Islet precursor cell (in vitro differentiated cells): Measurements from ENCODE around the gene KANSL1L.
A peak's percentile ranks its signal among the peaks of the same experiment; 100 is the strongest.
"Not testable (repeated sequence)": the region's sequence is repeated elsewhere in the genome, so short reads cannot be mapped to it uniquely, and the experiment has no call there.

Source experiments
- DNase-seq: peaks from one replicate; pipeline ENCODE4 v3.0.0-alpha.2; 2018

KANSL1L gene

GRCh38 chr2:210177769-210178168 lies 6.6 kb upstream of the KANSL1L start:
- DNase-seq = peak; percentile 41

GRCh38 chr2:210177115-210177514 lies 5.9 kb upstream of the KANSL1L start:
- not testable (repeated sequence) for DNase-seq

GRCh38 chr2:210174086-210174485 lies 2.9 kb upstream of the KANSL1L start:
- no peak for DNase-seq

DNA sequence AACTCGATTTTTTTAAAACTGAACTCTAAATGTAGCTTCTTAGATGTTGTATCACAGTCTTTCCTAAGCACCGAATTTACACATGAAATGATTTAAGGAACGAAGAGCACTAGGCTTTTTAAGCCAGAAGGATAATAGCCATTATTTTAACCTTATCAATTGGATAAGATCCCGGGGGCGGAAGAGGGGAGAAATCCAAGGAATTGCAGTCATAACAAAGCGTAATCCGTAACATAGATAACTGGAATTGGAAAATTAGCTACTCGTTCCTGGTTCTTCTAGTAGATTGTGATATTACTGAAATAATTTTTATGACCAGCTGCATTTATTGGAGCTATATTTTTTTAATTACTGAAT lies 988 bp upstream of the KANSL1L start:
- DNase-seq = no peak

DNA sequence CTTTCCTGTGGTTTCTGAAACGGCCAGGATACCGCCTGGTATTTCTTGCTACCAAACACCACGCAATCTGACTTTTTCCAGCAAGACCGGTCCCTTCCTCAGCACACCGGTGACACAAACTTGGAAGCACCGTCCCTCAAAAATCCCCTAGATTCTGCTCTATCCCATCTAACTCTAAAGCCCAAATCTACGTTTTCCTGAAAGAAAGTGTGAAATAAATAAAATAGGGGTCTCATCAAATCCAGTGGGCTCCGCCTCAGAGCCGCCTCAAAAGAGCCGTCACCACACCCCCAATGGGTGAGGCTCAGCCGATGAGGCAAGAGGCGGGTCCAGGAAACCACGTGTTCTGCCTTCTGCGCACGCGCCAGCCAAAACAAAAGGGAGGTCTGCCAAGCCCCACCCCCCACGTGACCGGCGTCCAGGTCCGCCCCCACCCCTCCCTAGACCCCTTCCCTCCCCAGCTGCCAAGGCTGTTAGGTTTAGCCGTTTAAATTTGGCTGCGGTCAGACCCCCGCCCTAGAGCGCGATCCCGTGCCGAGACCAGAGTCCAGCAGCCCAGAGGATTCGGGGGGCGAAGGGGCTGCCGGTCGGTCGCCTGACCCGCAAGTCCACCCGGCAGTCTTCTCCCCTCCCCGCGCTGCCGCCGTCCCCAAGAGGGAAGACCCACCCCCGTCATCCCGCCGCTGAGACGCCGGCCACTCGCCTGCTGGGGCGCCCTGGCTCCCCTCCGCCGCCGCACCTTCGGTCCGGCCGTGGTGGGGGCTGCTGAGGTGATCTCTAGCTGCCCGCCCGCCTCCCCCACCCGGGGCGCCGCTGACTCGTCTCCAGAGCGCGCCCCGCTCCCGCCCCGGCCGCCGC lies 534 bp downstream of the KANSL1L start:
- peak; percentile 99 for DNase-seq

GRCh38 chr2:210170196-210170445 lies 1.1 kb downstream of the KANSL1L start:
- DNase-seq = no peak

DNA sequence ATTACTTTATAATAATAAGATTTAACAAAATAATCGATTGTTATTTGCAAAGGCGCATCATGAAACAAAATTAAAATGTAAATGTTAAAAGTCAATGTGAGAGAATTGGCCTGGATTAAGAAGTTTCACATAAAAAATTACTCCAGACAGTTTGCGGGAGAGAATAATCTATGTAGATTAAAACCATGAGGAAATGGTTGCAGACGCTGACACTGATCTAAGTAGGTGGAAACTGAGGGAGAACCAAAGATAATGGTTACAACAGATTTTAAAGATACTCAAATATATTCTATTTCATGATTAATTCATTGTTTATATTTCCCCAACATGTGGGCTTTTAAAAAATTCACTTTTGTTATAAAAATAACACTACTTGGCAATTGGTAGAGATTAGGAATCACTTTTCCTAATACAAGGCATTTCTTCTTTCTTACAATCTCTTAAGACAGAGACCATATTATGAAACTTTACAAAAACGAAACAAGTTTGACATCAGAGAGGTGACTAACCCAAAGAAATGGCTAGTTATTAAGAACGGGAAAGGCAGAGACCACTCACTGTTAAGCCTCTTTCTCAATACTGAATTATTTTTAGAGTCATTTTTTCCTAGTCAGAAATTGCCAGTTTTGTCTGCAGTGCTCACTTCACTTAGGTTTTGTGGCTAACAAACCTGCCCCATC lies 1.6 kb downstream of the KANSL1L start:
- no peak for DNase-seq

DNA sequence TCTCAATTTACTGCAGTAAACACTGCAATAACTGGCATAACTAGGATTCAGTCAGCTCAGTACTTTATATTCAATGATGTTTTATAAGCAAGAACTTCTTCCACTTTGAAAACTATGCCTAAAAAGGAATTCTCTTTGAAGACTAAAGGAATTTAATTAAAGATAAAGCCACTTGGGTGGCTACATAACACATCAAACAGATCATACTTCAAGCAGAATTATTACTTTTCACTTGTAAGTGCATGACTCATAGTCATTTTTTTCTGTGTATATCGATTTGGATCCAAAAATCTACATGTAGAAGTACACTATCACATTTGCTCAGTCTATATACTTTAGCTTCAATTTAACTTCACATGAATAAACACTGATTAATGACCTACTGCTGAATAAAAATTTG lies 4.0 kb downstream of the KANSL1L start:
- DNase-seq = no peak

DNA sequence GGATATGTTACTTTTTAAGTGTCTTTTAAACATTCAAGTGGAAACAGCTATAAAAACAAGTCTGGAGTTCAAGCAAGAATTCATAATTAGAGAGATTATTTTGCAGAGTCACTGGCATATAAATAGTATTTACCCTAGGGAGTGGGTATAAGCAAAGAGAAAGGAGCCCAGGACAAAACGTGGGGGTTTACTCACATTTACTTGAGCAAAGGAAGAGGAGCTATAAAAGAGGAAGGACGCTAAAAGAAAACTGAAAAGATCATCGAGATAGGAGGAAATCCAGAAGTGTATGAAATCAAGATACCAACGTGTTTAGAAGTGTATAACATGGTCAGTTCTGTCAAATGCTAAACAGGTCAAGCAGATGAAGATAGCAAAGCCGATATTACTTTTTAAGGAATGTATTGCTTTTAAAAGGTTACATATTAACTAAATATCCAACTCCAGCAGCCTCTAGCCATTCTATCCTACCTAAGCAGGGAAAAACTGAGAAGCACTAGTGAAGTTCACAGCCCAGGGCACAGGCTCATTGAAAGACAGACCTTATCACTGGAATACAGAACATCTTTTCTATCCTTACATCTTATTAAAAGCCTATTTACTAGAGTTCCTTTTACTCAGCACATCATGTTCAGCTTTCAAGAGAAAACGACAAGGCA lies 8.6 kb downstream of the KANSL1L start:
- no peak for DNase-seq

DNA sequence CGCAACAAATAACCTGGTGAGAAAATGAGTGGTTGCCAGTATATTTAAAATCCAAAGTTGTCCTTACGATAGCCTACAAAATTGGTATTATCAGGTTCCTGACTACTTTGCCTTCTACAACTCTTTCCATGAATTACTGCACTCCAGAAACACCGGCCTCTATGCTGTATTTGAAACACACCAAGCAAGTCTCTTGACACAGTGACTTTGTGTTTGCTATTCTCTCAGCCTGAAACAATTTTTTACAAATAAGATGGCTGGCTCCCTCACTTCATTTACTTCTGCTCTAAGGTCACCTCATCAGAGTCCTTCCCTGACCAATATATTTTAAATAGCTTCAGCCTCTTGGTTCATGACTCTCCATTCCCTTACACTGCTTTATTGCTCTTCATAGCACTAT lies 12.2 kb downstream of the KANSL1L start:
- DNase-seq = no peak

DNA sequence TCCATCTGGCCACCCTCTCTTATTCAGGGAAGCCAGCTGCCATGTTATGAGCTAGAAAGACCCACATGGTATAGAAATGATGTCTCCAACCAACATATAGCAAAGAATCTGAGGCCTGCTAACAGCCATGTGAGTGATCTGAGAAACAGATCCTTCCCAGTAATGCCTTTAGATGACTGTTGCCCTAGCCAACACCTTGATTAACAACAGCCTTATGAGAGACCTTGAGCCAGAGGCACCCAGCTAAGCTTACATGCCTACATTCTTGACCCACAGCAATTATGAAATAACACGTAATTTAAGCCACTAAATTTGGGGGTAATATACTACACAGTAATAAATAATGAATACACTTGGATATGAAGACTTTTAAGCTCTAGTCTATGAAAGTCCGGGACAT lies 13.0 kb downstream of the KANSL1L start:
- no peak for DNase-seq

GRCh38 chr2:210157526-210157925 lies 13.7 kb downstream of the KANSL1L start:
- no peak for DNase-seq

GRCh38 chr2:210147614-210148013 lies 23.6 kb downstream of the KANSL1L start:
- DNase-seq = no peak

DNA sequence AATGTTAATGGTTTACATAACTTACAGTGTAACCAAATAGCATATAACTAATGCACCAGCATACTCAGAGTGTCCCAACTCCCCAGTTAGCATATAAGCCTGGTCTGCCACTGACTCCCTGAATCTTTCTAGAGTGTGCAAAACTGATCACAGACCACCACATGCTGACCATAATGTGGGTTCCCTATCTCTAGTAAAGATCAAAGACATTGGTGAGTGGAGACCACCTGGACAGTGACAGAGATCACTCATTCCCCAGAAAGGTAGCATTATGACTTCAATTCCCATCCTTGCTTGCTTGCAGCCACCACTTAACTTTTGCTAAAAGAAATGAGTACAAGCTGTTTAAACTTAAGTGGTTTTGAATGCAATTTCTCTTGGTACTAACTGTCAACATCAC lies 39.0 kb downstream of the KANSL1L start:
- DNase-seq = no peak

DNA sequence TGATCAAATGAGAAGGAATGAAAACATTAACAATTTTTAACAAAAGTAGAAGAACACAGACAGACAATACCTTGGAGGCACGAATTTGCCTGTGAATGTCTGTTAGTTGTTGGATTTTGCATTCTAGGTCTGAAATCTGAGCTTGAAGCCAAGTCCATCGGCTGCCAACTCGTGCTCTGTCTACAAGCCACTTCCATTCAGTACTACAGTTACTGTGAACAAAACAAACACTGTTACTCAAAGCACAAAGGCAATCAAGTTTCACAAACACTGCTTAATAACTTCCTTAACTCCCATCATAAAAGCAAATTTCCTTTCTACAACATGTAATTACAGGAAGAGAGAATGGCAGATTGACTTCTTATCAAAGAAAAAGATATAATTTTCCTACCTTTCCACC lies 42.2 kb downstream of the KANSL1L start:
- no peak for DNase-seq

DNA sequence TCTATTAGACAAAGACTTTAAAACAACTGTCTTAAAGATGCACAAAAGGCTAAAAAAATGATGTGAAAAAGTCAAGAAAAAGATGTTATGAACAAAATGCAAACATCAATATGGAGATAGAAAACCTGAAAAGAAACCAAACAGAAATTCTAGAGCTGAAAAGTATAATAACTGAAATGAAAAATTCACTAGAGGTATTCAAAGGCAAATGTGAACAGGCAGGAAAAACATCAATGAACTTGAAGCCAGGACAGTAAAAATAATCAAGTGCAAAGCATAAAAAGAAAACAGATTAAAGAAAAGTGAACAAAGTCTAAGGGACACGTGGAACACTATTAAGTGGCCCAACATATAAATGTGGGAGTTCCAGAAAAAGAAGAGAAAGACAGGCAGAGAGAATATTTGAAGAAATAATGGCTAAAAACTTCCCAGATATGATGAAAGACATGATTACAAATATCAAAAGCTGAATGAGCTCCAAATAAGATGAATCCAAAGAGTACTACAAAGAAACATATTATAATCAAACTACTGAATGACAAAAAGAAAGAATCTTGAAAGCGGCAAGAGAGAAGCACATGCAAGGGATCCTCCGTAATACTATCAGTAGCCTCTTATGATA lies 57.5 kb downstream of the KANSL1L start:
- no peak for DNase-seq

DNA sequence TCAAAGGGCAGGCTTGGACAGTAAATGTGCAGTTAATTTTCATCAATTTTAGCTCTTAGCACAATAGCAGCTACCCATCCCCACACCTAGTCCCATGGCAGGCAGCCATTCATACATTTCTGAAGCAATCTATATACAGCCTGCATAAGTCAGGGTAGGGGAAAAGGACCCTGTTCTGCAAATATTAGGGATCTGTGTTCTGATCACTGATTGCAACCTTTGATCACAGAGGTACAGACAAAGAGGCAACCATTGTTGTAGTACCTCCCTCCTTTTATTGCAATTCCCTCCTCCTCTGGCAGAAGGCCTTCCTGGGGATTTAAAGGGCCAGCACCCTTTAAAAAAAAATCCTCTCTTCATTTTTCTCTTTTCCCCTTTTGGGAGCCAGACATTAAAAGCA lies 58.3 kb downstream of the KANSL1L start:
- DNase-seq = no peak

DNA sequence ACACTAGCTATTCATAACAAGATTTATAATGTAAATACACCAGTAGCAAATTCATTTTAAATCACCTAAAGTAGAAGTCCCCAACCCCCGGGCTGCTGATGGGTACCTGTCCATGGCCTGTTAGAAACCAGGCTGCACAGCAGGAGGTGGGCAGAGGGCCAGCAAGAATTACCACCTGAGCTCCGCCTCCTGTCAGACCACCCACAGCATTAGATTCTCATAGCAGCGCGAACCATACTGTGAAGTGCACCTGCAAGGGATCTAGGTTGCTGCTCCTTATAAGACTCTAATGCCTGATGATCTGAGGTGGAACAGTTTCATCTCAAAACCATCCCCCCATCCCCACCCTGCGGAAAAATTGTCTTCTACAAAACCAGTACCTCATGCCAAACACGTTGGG lies 71.3 kb downstream of the KANSL1L start:
- no peak for DNase-seq

DNA sequence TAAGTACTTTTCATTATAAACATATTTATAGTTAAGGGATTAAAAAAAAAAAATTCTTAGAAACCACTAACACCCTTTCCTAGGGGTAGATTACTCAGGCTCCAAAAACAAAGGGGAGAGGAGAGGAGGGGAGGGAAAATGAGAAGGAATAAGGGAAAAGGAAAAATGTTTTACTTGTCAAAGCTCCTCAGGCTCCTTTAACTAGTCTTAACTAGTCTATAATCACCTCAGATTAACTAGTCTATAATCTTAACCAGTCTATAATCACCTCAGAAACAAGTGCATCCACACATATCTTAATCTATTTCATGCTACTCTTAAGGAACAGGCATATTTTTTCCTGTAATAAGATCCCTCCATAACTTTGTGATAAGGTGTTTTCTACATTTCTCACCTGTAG lies 76.4 kb downstream of the KANSL1L start:
- no peak for DNase-seq

- DNase-seq = no peak
Measured at GRCh38 chr2:210092791-210093190, 78.4 kb downstream of the KANSL1L start.

DNA sequence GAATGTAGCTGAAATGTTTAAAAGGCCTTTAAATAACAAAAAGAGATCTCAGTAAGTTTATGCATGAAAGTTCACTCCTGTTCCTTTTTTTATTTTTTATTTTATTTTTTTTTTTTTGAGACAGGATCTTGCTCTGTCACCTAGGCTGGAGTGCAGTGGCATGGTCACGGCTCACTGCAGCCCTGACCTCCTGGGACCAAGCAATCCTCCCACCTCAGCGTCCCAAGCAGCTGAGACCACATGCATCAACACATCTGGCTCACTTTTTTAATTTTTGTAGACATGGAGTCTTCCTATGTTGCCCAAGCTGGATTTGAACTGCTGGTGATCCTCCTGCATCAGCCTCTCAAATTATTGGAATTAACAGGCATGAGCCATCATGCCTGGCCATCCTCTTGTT lies 84.3 kb downstream of the KANSL1L start:
- DNase-seq = no peak

GRCh38 chr2:210086292-210086691 lies 84.9 kb downstream of the KANSL1L start:
- no peak for DNase-seq

DNA sequence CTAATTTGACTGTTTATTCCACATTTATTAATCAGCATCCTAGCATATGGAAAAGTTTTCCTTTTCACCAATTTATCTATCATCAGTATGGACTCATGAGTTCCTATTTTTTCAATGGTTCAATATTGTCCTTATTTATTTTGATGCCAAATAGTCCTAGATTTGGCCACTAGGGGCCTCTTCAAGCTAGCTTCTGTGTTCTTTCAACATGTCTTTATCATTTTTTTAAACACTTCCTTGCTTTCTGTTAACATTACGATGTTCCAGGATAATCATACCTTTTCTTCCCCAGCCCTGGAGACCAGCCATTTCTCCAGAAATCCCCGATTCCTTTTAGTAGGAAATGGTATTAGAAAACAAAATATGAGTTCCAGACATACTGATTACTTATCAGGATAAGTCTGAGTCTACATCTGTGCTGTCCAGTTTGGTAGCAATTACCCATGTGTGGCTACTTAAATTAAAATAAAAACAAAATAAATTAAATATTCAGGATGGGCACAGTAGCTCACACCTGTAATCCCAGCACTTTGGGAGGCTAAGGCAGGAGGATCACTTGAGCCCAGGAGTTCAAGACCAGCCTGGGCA lies 98.2 kb downstream of the KANSL1L start:
- DNase-seq = no peak

- DNase-seq = no peak
Measured at GRCh38 chr2:210072493-210072892, 98.7 kb downstream of the KANSL1L start.
